Measurements from ENCODE around the gene LRRC74A. TPM values are rescaled to one million over a fixed set of nuclear protein-coding genes. Genes with fewer than 3 reads are reported as not detected.

Gene LRRC74A
- total RNA-seq, result not detected in 2 replicates
- not detected in 2 replicates for polyA plus RNA-seq

DNA sequence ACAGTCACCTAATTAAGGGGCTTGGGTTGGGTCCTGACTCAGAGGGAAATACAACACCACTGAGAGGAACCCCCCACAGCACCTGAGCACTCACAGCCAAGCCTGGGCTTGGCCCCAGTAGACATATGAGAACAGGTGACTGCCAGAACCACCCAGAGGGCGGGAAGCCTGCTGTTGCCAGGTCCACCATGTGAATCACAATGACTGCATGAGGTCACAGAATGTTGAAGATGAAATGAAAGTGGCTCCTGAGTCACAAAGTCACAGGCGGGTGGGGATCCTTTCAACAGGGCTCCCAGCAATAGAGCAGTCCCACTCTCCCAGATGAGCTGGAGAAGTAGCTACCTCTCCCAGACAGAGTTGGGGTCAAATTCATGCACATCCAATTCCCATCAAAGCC, at the start of gene LRRC74A:
LRRC74A (plus strand) TSS at position 287 of the 400 bp plus-strand sequence. CDS start 290 bp downstream, outside the sequence.
- DNase-seq (ENCODE audit: low spot score), result no peak
- H3K9me2 ChIP-seq (replicated peaks; ENCODE audit: insufficient read depth), result no peaks in the 10 kb centered on the region
- H3K4me2 ChIP-seq, result no peak within 1 kb of the TSS
- H3K27me3 ChIP-seq, result no peaks in the 10 kb centered on the region
- TF ChIP-seq, protein P1, sequence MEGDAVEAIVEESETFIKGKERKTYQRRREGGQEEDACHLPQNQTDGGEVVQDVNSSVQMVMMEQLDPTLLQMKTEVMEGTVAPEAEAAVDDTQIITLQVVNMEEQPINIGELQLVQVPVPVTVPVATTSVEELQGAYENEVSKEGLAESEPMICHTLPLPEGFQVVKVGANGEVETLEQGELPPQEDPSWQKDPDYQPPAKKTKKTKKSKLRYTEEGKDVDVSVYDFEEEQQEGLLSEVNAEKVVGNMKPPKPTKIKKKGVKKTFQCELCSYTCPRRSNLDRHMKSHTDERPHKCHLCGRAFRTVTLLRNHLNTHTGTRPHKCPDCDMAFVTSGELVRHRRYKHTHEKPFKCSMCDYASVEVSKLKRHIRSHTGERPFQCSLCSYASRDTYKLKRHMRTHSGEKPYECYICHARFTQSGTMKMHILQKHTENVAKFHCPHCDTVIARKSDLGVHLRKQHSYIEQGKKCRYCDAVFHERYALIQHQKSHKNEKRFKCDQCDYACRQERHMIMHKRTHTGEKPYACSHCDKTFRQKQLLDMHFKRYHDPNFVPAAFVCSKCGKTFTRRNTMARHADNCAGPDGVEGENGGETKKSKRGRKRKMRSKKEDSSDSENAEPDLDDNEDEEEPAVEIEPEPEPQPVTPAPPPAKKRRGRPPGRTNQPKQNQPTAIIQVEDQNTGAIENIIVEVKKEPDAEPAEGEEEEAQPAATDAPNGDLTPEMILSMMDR (IDR thresholded peaks at IDR 0.05; ENCODE audit: poor library complexity), result no peak
- no peak for TF ChIP-seq EZH2phosphoT487 (IDR thresholded peaks at IDR 0.05; ENCODE audit: low read depth, severe bottlenecking, unreplicated experiment)
- no peak for TF ChIP-seq EZH2 (IDR thresholded peaks at IDR 0.05; ENCODE audit: borderline replicate concordance)
- 95% methylated on average over 2 of the region's 2 CpGs for WGBS (ENCODE audit: low lambda C conversion rate, missing lambda C conversion rate)
- no peaks in the 10 kb centered on the region for H3K79me2 ChIP-seq
- H3K27ac ChIP-seq, result no peak within 1 kb of the TSS
- no peaks in the 10 kb centered on the region for H3K36me3 ChIP-seq (replicated peaks; ENCODE audit: insufficient read depth, low read depth)
- no peaks in the 10 kb centered on the region for H3K4me1 ChIP-seq (ENCODE audit: insufficient read depth)
- H4K20me1 ChIP-seq (ENCODE audit: insufficient read depth, poor library complexity, severe bottlenecking), result no peaks in the 10 kb centered on the region
- no peaks in the 10 kb centered on the region for H3K9me3 ChIP-seq (ENCODE audit: low read depth)
- no peak within 1 kb of the TSS for H2AFZ ChIP-seq
- H3K4me3 ChIP-seq, result no peak within 1 kb of the TSS

DNA sequence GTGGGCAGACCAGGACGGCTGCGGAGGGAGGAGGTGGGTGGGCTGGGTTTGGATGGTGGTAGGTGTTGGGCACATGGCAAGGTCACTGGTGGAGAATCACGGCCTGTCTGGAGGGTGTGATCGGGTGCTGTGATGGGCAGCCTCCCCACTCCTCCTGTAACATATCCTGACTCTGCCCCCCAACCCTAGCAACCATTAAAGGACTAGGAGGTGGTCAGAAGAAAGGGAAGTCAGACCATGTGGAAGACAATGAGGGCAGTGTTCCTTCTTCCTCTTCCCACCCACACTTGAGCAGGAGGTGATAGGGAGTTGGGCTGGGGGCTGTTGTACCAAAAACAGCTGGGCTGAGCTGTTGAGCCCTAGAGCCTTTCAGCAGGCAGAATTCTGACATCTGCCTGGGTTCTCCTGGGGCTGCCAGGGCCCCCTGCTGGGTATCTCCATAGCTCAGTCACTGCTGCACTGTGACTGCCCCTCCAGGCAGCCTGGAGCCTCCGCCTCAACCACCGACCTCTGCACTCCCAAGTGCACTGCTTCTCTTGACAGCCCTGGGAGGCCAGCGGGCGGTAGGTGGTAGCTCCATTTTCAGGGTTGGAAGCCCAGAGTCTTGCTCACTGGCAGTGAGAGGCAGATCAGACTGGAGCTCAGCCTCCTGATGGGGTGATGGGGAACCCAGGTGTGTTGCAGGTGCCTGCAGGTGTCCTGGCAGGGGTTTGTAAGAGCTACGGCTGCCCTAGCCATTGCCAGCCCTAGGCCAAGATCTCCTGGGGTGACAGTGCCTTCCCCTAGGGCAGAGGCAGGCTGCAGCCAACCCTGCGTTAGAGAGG, 49.6 kb upstream of the LRRC74A start:
- Histone ChIP-seq H3K4me1 (ENCODE audit: insufficient read depth) (peaks cover 15% of the 10 kb centered on the region), H3K36me3 (replicated peaks; ENCODE audit: insufficient read depth, low read depth) (no peaks in the 10 kb centered on the region), H3K79me2 (no peaks in the 10 kb centered on the region), H3K4me2 (no peak overlapping the region), H3K27me3 (no peaks in the 10 kb centered on the region), H2AFZ (no peak overlapping the region), H3K9me3 (ENCODE audit: low read depth) (no peaks in the 10 kb centered on the region), H3K9me2 (replicated peaks; ENCODE audit: insufficient read depth) (no peaks in the 10 kb centered on the region), H4K20me1 (ENCODE audit: insufficient read depth, poor library complexity, severe bottlenecking) (no peaks in the 10 kb centered on the region), H3K27ac (no peak overlapping the region), H3K4me3 (no peak overlapping the region)
- TF ChIP-seq EZH2phosphoT487 (IDR thresholded peaks at IDR 0.05; ENCODE audit: low read depth, severe bottlenecking, unreplicated experiment), result no peak
- TF ChIP-seq, protein P1 (IDR thresholded peaks at IDR 0.05; ENCODE audit: poor library complexity), result no peak
- TF ChIP-seq EZH2 (IDR thresholded peaks at IDR 0.05; ENCODE audit: borderline replicate concordance), result no peak
- DNase-seq (ENCODE audit: low spot score), result no peak
- 74% methylated on average over 9 of the region's 10 CpGs for WGBS (ENCODE audit: low lambda C conversion rate, missing lambda C conversion rate)

DNA sequence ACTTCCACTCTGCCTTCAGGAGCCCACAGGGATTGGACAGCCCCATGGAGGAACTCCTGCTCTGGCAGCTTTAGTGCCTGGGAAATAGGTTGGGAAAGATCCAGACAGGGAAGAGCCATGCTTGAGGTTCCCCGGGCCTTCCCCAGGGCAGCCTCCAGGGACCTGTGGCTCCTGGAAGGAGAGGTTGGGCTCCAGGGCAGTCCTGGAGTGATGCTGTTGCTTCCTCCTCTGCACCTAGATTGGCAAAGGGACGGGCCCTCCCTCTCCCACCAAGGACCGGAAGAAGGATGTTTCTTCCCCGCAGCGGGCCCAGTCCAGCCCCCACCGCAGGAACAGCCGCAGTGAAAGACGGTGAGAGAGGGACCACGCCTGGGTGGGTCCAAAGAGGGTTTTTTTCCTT, 48.5 kb upstream of the LRRC74A start:
- no peaks in the 10 kb centered on the region for H3K36me3 ChIP-seq (replicated peaks; ENCODE audit: insufficient read depth, low read depth)
- peaks cover 10% of the 10 kb centered on the region for H3K4me1 ChIP-seq (ENCODE audit: insufficient read depth)
- no peak overlapping the region for H2AFZ ChIP-seq
- no peak overlapping the region for H3K27ac ChIP-seq
- H4K20me1 ChIP-seq (ENCODE audit: insufficient read depth, poor library complexity, severe bottlenecking), result no peaks in the 10 kb centered on the region
- WGBS (ENCODE audit: low lambda C conversion rate, missing lambda C conversion rate), result 92% methylated on average over 9 of the region's 9 CpGs
- no peaks in the 10 kb centered on the region for H3K9me3 ChIP-seq (ENCODE audit: low read depth)
- H3K27me3 ChIP-seq, result no peaks in the 10 kb centered on the region
- no peak overlapping the region for H3K4me2 ChIP-seq
- no peak for TF ChIP-seq EZH2phosphoT487 (IDR thresholded peaks at IDR 0.05; ENCODE audit: low read depth, severe bottlenecking, unreplicated experiment)
- TF ChIP-seq EZH2 (IDR thresholded peaks at IDR 0.05; ENCODE audit: borderline replicate concordance), result no peak
- TF ChIP-seq, protein P1 (IDR thresholded peaks at IDR 0.05; ENCODE audit: poor library complexity), result no peak
- DNase-seq (ENCODE audit: low spot score), result no peak
- H3K79me2 ChIP-seq, result no peaks in the 10 kb centered on the region
- H3K4me3 ChIP-seq, result no peak overlapping the region
- H3K9me2 ChIP-seq (replicated peaks; ENCODE audit: insufficient read depth), result no peaks in the 10 kb centered on the region
